CD4-positive, alpha-beta T cell treated with Interleukin-10 for 1 hour (primary cell): ENCODE results near the gene SLC12A4.
"Not testable (repeated sequence)": the region's sequence is repeated elsewhere in the genome, so short reads cannot be mapped to it uniquely, and the experiment has no call there.

Experiments used
- DNase-seq: peaks from one replicate; pipeline ENCODE4 v3.0.0-alpha.2; 2020

SLC12A4 gene

DNA sequence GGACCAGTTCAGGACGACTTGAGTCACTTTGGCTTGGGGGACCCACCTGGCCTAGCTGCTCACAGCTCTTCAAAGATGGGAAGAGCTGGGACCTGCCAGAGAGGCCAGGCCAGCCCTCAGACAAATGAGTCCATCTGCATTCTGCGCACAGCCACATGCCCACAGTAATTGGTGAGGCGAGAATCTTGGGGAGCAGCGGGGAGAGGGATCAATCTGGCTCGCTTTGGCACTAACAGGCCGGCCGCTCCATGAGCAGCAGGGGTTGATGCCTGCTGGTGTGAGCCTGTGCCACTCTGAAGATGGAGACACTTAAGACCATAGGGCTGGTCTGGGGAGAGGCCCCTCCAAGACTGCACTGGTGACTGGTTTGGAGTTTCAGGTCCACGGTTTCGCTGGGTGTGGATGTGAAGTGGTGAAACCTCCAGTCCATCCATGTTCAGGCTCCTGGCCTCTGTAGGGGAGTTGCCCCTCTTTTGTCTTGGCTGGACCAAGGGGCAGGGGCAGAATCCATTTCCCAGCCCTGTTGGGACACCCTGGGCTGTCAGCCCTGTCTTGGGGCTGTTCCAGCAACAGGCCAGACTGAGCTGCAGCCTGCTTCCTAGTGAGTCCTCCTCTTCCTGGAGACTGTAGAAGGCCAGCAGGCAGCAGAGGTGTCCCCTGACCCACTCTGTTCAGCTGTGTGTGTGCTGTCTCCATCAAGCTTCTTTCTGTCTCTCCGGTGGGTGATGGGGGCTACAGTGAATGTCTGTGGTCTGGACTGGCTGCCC is 44.1 kb downstream of the SLC12A4 start:
- no peak for DNase-seq

DNA sequence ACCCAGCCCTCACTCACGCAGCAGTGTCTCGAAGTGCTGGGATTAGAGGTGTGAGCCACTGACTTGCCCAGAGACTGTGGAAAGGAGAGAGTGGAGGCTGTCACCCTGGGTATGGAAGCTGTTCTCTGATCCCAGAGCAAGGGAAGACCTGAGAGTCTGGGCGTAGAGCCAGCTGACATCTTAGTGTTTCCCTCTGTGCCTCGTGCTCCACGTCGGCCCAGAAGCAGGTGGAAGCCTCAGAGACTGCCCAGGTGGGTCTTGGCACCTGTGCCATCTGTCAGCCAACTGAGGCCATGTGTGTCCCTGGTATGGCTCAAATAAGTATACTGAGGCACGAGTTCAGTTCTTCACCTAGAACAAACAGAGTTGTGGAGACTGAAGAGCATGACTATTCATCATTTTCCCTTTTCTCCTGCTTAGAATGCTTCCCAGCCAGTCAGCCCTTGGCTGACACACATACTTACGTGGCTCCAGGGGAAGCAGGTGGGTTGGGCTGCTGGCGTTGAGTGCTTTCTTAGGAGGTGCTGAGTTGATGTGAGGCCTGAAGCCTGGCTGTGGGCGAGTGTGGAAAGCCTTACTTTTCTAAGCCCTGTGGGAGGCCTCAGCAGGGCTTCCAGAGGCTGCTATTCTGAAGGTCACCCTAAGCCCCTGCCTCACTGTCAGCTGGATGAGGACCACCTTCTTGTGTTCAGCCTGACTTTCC is 44.9 kb downstream of the SLC12A4 start:
- DNase-seq = no peak

DNA sequence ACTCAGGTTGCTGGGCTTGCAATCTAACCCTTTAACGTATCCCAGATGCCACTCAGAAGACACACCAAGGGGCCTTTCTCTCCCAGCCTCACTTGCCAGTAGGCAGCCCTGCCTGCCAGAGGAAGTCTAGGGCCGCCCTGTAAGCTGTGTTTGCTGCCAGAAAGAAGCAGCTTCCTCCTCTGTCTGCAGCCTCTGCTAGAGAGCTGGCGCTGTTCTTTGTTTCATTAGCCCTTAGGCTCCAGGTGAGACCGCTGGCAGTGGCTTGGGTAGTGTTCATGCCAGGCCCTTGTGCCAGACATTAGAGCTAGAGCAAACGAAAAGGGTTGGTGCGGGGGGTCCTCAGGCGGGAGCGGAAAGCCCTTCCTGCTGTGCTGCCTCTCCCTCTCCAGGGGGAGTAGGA is 45.7 kb downstream of the SLC12A4 start:
- DNase-seq = no peak

GRCh38 chr16:67922221-67922620 is 46.2 kb downstream of the SLC12A4 start:
- DNase-seq = no peak

DNA sequence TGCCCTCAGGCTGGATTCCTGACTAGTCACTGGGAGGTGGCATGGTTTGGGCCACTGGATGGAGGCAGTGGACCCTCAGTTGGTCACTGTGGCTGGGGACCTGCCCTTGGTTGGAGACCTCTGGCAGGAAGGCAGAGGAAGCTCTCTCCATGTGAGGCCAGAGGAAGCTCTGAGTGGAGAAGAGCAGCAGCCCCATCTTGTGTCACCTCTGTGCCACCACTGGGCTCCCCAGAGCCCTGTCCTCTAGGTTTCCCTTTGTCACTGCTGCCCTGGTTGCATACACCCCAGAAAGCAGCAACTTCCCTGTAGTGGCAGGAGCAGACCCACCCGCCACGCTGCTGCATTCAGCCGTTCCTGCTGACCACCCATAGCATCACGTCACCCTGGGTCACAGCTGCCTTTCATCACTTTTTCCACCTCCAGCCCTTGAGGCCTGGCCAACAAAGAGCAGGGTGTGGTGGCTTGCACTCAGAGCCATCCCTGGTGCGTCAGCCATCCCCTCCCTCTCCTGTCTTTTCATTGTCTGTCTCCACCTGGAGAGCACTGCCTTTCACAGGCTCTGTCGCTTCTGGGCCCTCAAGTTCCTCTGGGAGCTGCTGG is 48.7 kb downstream of the SLC12A4 start:
- no peak for DNase-seq

DNA sequence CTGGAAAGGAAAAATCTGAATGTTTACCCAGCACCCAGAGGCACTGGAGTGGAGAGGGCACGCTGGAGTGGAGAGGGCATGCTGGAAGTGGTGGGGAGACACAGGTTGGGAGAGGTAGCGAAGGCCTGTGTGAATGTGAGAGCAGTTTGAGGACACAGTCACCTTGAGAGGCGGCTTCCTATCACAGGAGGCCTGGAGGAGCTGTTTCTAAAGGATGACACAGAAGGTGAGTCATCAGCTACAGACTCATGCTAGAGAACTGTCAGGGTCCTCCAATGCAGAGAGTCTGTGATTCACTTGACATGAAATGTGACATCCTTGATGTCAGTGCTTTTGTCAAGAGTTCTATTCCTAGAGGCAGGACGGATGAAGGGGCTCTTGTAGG is 50.6 kb downstream of the SLC12A4 start:
- no peak for DNase-seq

DNA sequence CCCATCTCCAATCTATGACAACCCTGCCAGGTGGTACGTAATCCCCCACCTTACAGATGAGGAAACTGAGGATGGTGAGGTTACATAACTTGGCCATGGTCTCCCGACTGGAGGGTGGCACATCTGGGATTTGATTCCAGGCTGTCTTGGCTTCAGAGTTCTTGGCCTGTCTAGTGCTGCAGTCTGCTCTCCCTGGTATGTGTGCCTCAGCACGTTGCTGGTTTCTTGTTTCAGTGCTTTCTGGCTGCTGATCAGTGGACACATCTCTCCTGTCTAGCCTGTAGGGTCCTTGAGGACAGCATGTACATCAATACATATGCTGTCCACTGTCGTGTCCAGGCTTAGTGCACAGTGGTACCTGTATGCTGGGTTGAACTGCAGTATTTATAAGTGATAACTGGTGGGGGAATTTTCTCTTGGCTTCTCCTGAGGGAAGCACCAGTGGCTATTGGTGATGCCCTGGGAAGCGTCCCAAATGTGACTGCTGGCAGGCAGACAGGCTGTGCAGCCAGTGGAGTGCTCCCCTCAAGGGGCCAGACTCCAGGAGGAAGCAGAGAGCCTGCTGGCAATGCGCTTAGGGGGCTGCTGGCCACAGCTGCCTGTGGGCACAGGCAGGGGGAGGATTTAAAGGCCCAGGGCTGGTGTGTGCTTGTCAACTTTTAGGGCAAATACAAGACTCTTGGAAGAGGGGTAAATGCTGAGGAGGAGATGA is 51.1 kb downstream of the SLC12A4 start:
- no peak for DNase-seq

DNA sequence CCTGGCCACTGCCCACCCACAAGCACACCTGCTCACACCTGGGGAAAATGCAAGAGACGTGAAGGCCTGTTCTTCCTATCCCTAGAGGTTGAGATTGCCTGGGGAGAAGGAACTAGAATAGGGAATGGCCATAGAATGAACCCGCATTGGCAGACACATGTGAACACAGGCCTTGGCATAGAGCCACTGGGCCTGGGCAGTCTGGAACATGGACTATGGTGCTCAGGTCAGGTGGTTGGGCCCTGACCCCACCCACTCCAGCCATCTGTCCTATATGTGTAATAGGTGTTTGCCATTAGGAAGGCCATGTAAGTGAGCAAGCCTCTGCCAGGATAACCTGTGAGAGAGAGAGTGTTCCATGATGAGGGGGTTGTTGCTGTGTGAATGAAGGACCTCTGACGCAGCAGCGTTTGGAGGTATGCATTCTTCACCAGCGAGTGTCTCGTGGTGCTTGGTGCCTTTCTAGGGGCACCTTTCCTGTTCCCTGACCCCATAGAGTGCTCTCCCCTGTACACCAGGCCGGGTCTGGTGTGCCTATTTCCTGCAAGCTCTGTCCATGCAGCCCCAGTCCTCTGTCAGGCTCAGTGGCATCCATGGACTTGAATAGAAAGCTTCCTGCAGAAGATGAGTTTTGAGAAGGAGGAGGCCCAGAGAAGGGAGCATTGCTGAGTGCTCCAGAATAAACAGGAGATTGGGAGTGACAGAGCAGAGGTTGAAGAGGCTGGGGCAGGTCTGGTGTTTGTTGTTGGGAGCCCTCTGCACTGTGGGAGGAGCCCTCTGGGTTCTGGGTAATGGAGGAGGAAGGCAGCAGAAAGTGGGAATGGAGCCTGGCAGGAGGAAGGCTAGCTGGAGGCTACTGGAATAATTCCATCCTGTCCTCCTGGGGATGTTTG is 52.4 kb downstream of the SLC12A4 start:
- no peak for DNase-seq

- DNase-seq = not testable (repeated sequence)
These were observed 53.0 kb downstream of the SLC12A4 start for GRCh38 chr16:67915496-67915769.

DNA sequence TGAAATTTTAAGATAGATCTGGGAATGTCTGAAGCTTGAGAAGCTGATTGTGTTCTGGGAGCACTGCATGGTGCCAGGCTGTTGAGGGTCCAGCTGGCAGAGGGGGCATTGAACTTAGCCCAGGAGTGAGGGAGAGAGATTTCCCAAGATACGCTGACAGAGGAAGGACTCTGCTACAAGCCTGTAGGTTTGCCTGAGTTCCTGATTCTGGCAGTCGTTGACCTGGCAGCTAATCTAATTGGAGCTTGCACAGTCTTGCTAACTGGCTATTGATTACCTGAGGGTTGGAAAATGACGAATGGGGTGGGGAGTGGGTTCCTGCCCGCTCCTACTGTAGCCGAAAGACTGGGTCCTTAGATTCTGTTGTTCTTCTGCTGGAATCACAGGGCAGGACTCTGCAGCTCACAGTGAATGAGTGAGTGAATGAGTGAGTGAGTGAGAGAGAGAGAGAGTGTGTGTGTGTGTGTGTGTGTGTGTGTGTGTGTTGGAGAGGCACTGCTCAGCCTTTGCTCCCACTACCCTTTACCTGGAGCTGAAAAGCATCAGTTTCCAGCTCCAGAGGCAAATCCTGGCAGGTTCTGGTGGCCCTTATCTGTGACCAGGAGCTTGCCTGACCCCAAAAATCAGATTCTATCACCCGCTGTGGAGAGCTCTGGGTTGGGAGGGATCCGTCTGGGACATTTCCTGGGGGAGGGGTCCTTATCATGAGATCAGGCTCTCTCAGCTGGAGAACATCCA is 53.5 kb downstream of the SLC12A4 start:
- DNase-seq = no peak

DNA sequence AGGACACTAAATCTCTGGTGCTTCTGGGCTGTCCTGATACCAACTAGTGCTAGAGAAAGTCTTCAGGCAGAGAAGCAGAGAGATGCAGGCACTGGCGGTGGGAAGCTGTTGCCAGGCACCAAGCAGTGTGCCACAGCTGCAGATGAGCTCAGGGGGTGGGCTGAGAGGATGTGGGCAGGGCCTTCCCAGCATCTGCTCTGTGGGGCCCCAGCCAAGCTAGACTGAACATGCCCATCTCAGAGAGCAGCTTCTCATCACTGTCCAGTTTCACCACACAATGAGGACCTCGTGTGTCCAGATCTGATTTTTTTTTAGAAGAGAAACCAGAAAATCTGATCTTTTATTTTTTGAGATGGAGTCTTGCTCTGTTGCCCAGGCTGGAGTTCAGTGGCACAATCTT is 58.3 kb downstream of the SLC12A4 start:
- no peak for DNase-seq

DNA sequence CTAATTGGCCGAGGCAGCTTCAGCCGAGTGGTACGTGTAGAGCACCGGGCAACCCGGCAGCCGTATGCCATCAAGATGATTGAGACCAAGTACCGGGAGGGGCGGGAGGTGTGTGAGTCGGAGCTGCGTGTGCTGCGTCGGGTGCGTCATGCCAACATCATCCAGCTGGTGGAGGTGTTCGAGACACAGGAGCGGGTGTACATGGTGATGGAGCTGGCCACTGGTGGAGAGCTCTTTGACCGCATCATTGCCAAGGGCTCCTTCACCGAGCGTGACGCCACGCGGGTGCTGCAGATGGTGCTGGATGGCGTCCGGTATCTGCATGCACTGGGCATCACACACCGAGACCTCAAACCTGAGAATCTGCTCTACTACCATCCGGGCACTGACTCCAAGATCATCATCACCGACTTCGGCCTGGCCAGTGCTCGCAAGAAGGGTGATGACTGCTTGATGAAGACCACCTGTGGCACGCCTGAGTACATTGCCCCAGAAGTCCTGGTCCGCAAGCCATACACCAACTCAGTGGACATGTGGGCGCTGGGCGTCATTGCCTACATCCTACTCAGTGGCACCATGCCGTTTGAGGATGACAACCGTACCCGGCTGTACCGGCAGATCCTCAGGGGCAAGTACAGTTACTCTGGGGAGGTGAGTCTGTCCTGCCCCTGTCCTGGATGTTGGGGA is 59.2 kb downstream of the SLC12A4 start:
- DNase-seq = no peak

DNA sequence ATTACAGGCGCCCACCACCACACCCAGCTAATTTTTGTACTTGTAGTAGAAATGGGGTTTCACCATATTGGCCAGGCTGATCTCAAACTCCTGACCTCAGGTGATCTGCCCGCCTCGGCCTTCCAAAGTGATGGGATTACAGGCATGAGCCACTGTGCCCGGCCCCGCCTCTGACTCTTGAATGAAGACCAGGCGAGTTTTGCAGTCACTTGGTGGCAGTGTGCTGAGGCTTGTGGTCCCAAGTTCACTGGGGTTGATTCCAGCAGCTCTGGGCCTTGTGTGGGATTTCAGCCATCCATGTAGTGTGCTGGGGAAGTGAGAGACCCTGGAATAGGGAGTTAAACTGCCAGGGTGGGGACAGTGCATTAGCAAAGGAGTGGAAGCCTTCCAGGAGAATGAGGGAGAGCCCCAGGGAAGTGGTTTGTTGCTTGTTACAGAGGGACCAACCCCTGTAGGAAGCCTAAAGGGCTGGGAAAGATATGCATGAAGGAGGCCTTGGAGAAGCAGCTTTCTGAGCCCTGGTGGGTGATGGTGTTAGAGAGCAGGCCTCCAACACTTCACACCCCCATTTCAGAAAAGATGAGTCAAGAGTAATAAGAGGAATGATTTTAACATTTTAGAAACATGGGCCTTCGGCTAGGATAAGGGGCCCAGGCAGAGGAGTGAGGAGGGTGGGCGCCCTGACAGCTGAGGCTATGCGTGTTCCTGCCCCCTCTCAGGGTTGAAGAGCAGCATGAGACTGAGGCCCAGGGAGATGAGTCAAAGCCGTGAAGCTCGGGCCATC is 60.8 kb downstream of the SLC12A4 start:
- DNase-seq = no peak

GRCh38 chr16:67902831-67903230 is 65.6 kb downstream of the SLC12A4 start:
- no peak for DNase-seq

GRCh38 chr16:67901734-67902133 is 66.7 kb downstream of the SLC12A4 start:
- DNase-seq = no peak

DNA sequence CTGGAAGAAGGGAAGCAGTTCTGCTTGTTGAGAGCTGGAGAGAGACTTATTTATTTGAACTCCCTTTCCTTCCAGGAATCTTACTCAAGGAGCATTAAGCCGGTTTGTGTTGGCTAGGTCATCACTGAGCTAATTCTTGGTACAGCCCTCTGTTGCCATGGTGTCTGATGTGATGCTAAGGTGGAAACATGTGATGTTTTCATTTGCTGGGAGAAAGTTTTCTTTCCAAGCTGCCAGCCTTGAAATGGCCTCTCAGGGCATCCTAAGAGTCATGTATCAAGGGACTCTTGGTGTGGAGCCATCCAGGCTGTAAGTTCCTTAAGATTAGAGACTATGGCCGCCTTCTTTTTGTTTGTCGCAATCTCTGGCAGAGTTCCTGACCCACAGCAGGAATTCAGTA is 71.2 kb downstream of the SLC12A4 start:
- no peak for DNase-seq

DNA sequence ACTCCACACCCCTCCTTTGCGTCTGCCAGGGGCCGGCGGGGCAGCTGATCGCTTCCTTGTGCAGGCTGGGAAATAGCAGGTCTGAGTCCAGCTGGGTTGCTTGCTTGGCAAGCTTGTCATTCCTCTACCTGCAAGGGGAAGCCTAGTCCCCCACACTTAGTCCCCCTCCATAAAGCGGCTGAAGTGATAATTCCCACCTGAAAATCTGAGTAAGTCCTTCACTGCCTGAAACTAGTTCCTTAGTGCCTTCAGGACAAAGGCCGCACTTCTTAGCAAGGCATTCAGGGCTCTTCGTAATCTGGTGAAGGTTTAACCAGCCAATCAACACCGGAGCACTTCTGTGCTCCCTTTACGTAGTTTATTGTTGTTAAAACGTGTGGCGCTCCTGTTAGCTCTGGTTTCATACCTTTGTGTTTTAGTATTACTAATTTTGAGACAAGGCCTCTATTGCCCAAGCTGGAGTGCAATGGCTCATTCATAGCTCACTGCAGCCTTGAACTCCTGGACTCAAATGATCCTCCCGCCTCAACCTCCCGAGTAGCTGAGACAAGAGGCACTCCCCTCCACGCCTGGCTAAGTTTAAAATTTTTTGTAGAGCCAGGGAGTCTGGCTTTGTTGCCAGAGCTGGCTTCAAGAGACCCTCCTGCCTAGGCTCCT is 74.6 kb downstream of the SLC12A4 start:
- DNase-seq = no peak
